SK-N-MC (cell line): ENCODE data around the gene AP1G1.
"Not testable (repeated sequence)": the region's sequence is repeated elsewhere in the genome, so short reads cannot be mapped to it uniquely, and the experiment has no call there.

Source experiments
- DNase-seq: peaks from one replicate; pipeline ENCODE4 v3.0.0-alpha.2; 2011; ENCODE audit warnings: low read depth, low spot score
- H3K27ac ChIP-seq: fragments of 200-600 bp; sonication (generic); 2 replicates; pipeline ENCODE4 v1.5.1; 2016; ENCODE audit warnings: mixed run types
- H3K36me3 ChIP-seq: fragments of 200-600 bp; sonication (generic); 2 replicates; pipeline ENCODE4 v1.6.1; 2017; ENCODE audit warnings: antibody characterized with exemption, low read length, mixed read lengths; ENCODE audit not compliant: insufficient read depth
- H3K4me3 ChIP-seq: fragments of 200-600 bp; sonication (generic); 2 replicates; pipeline ENCODE4 v1.5.1; 2016
- H3K9ac ChIP-seq: fragments of 200-600 bp; sonication (generic); 2 replicates; pipeline ENCODE4 v1.8.0; 2017; ENCODE audit warnings: mixed run types, mixed read lengths; ENCODE audit not compliant: insufficient read length
- H3K9me3 ChIP-seq: fragments of 200-600 bp; sonication (generic); 2 replicates; pipeline ENCODE4 v1.6.1; 2017; ENCODE audit warnings: low read depth, mild to moderate bottlenecking, antibody characterized with exemption, low read length, moderate library complexity, mixed read lengths
- EZH2 ChIP-seq: fragments of 200-600 bp; sonication (generic); IDR thresholded peaks from one replicate; pipeline ENCODE4 v1.6.1; 2017; ENCODE audit warnings: antibody characterized with exemption
- FOXP2 ChIP-seq: optimal IDR thresholded peaks from 2 replicates; pipeline ENCODE3; 2011; ENCODE audit warnings: mild to moderate bottlenecking, moderate library complexity; ENCODE audit not compliant: insufficient read depth; ENCODE audit errors: extremely low read length, control extremely low read depth
- POLR2AphosphoS5 ChIP-seq: IDR thresholded peaks from 2 replicates; pipeline ENCODE4 v1.6.1; 2012; ENCODE audit warnings: mild to moderate bottlenecking, low read depth, low read length, borderline replicate concordance

Gene AP1G1

GRCh38 chr16:71794018-71794417 lies 14.6 kb downstream of the AP1G1 start:
- H3K27ac ChIP-seq: no peak overlapping the region
- no peak overlapping the region for H3K9ac ChIP-seq
- H3K36me3 ChIP-seq: peaks cover 3% of the 10 kb centered on the region; the same call in 1 of the 2 replicates
- no peak overlapping the region for H3K4me3 ChIP-seq
- no peaks in the 10 kb centered on the region for H3K9me3 ChIP-seq
- DNase-seq: no peak
- TF ChIP-seq FOXP2: no peak
- no peak for TF ChIP-seq POLR2AphosphoS5
- no peak for TF ChIP-seq EZH2

GRCh38 chr16:71792176-71792575 lies 16.5 kb downstream of the AP1G1 start:
- Histone ChIP-seq H3K9me3 (no peaks in the 10 kb centered on the region), H3K4me3 (no peak overlapping the region), H3K36me3 (peaks cover 14% of the 10 kb centered on the region; the same call in 1 of the 2 replicates), H3K27ac (no peak overlapping the region), H3K9ac (no peak overlapping the region)
- DNase-seq: no peak
- TF ChIP-seq FOXP2 (no peak), EZH2 (no peak), POLR2AphosphoS5 (no peak)

- H3K27ac ChIP-seq, H3K4me3 ChIP-seq, DNase-seq, H3K9ac ChIP-seq, H3K9me3 ChIP-seq: not testable (repeated sequence)
- H3K36me3 ChIP-seq: peaks cover 15% of the 10 kb centered on the region; the same call in 1 of the 2 replicates
These were observed 18.3 kb downstream of the AP1G1 start for GRCh38 chr16:71790329-71790728.

- H3K4me3 ChIP-seq: no peak overlapping the region
- H3K9me3 ChIP-seq: no peaks in the 10 kb centered on the region
- TF ChIP-seq POLR2AphosphoS5 (no peak), FOXP2 (no peak), EZH2 (no peak)
- H3K9ac ChIP-seq: no peak overlapping the region
- no peak overlapping the region for H3K27ac ChIP-seq
- H3K36me3 ChIP-seq: peaks cover 15% of the 10 kb centered on the region; the same call in 1 of the 2 replicates
- DNase-seq: no peak
These were observed 19.5 kb downstream of the AP1G1 start for GRCh38 chr16:71789136-71789535.

- no peaks in the 10 kb centered on the region for H3K9me3 ChIP-seq
- peaks cover 15% of the 10 kb centered on the region; the same call in 1 of the 2 replicates for H3K36me3 ChIP-seq
- H3K9ac ChIP-seq: no peak overlapping the region
- H3K27ac ChIP-seq: no peak overlapping the region
- no peak for DNase-seq
- TF ChIP-seq POLR2AphosphoS5 (no peak), FOXP2 (no peak), EZH2 (no peak)
- no peak overlapping the region for H3K4me3 ChIP-seq
These were observed 20.1 kb downstream of the AP1G1 start for GRCh38 chr16:71788578-71788977.

GRCh38 chr16:71785143-71785542 lies 23.5 kb downstream of the AP1G1 start:
- H3K9ac ChIP-seq, DNase-seq, H3K9me3 ChIP-seq, H3K4me3 ChIP-seq, H3K27ac ChIP-seq: not testable (repeated sequence)
- H3K36me3 ChIP-seq: peaks cover 15% of the 10 kb centered on the region; the same call in 1 of the 2 replicates

GRCh38 chr16:71784093-71784492 lies 24.5 kb downstream of the AP1G1 start:
- TF ChIP-seq EZH2 (no peak), POLR2AphosphoS5 (no peak), FOXP2 (no peak)
- Histone ChIP-seq H3K36me3 (peaks cover 13% of the 10 kb centered on the region; the same call in 1 of the 2 replicates), H3K9me3 (no peaks in the 10 kb centered on the region), H3K27ac (no peak overlapping the region), H3K4me3 (no peak overlapping the region), H3K9ac (no peak overlapping the region)
- DNase-seq: no peak

- Histone ChIP-seq H3K27ac (no peak overlapping the region), H3K4me3 (no peak overlapping the region), H3K36me3 (no peaks in the 10 kb centered on the region; the same call in 1 of the 2 replicates), H3K9ac (no peak overlapping the region), H3K9me3 (no peaks in the 10 kb centered on the region)
- TF ChIP-seq EZH2 (no peak), FOXP2 (no peak), POLR2AphosphoS5 (no peak)
- no peak for DNase-seq
These were observed 26.9 kb downstream of the AP1G1 start for GRCh38 chr16:71781741-71782140.

GRCh38 chr16:71780521-71781089 lies 28.0 kb downstream of the AP1G1 start:
- no peak overlapping the region for H3K4me3 ChIP-seq
- no peak for DNase-seq
- H3K9ac ChIP-seq: no peak overlapping the region
- H3K9me3 ChIP-seq: no peaks in the 10 kb centered on the region
- H3K36me3 ChIP-seq: no peaks in the 10 kb centered on the region; the same call in 1 of the 2 replicates
- TF ChIP-seq FOXP2: no peak
- no peak for TF ChIP-seq POLR2AphosphoS5
- TF ChIP-seq EZH2: no peak
- no peak overlapping the region for H3K27ac ChIP-seq
